ENCODE results near the gene ATP6V1C2. TPM values are rescaled to one million over a fixed set of nuclear protein-coding genes. Genes with fewer than 3 reads are reported as not detected.

ATP6V1C2 gene
- total RNA-seq, 1 experiment from 2014 or later = 2.0 TPM

DNA sequence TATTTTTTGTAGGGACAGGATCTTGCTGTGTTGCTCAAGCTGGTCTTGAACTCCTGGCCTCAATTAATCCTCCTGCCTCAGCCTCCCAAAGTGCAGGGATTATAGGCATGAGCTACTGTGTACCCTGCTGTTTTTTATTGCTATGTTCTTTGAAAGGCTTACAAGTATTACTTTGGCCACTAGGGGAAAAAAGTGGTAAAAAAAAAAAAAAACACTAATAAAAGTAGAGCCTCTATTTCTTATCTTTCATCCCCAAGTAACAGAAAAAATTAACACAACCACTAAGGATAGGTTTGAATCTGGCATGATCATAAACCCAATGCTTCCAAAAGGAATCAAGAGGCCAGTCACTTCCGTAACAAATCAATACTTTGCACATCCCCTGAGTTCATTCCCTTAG, 43.2 kb upstream of the ATP6V1C2 start:
- peaks cover 14% of the 10 kb centered on the region; the same call in 1 of the 2 replicates for H4K20me1 ChIP-seq (ENCODE audit: insufficient read depth)
- intact Hi-C loops (cut with micrococcal nuclease) = no loop called here
- H3K4me2 ChIP-seq (ENCODE audit: low read length) = no peak overlapping the region
- DNase-seq (ENCODE audit: low read depth, low spot score) (no peak), ATAC-seq (0 out of 2 replicates have a peak, but pooled peaks have one; percentile 44)
- H3K9ac ChIP-seq (ENCODE audit: low read length) = no peak overlapping the region
- H3K4me1 ChIP-seq (ENCODE audit: control insufficient read depth in 1 of 2, insufficient read depth in 2 of 2, low read length in 2 of 2) = no peaks in the 10 kb centered on the region
- H3K9me2 ChIP-seq (ENCODE audit: insufficient read depth) = no peaks in the 10 kb centered on the region
- ChIA-PET POLR2A (no interaction called here), CTCF (no interaction called here), RAD21 (ENCODE audit: low non-redundant PET in 1 of 2, low total read pairs in 2 of 2, uncharacterized antibody in 2 of 2, unreplicated experiment in 2 of 2) (no interaction called here)
- H3K4me3 ChIP-seq (replicated peaks in 1 of 2; ENCODE audit: low read depth in 1 of 2, low read length in 2 of 2) = no peak overlapping the region
- H3K79me2 ChIP-seq (ENCODE audit: insufficient read depth, low read length) = peaks cover 85% of the 10 kb centered on the region
- no peak overlapping the region for H3K27ac ChIP-seq (ENCODE audit: low read depth, low read length)
- H3K27me3 ChIP-seq (ENCODE audit: insufficient read depth, low read length) = no peaks in the 10 kb centered on the region
- no TSS peak for BruUV-seq (replicated peaks)
- no peak overlapping the region for H2AFZ ChIP-seq (ENCODE audit: low read depth, low read length, poor library complexity, severe bottlenecking)
- peaks cover 18 to 30% of the 10 kb centered on the region in 2 experiments for H3K36me3 ChIP-seq (ENCODE audit: control insufficient read depth in 1 of 2, insufficient read depth in 2 of 2, low read length in 2 of 2)
- H3K9me3 ChIP-seq (ENCODE audit: control insufficient read depth in 1 of 2, insufficient read depth in 1 of 2, low read depth in 1 of 2, low read length in 2 of 2) = no peaks in the 10 kb centered on the region
- TF ChIP-seq, protein P1, sequence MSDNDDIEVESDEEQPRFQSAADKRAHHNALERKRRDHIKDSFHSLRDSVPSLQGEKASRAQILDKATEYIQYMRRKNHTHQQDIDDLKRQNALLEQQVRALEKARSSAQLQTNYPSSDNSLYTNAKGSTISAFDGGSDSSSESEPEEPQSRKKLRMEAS (IDR thresholded peaks at IDR 0.05) = no peak
- TF ChIP-seq, protein P2, sequence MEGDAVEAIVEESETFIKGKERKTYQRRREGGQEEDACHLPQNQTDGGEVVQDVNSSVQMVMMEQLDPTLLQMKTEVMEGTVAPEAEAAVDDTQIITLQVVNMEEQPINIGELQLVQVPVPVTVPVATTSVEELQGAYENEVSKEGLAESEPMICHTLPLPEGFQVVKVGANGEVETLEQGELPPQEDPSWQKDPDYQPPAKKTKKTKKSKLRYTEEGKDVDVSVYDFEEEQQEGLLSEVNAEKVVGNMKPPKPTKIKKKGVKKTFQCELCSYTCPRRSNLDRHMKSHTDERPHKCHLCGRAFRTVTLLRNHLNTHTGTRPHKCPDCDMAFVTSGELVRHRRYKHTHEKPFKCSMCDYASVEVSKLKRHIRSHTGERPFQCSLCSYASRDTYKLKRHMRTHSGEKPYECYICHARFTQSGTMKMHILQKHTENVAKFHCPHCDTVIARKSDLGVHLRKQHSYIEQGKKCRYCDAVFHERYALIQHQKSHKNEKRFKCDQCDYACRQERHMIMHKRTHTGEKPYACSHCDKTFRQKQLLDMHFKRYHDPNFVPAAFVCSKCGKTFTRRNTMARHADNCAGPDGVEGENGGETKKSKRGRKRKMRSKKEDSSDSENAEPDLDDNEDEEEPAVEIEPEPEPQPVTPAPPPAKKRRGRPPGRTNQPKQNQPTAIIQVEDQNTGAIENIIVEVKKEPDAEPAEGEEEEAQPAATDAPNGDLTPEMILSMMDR (IDR thresholded peaks at IDR 0.05 in 2 of 3, conservative IDR thresholded peaks at IDR 0.05 in 1 of 3; ENCODE audit: borderline replicate concordance in 1 of 3, insufficient read depth in 1 of 3, low read depth in 2 of 3, low read length in 2 of 3) = peak in 2 of 3 experiments; percentile 28 to 56; a peak in 3 of 6 replicates

DNA sequence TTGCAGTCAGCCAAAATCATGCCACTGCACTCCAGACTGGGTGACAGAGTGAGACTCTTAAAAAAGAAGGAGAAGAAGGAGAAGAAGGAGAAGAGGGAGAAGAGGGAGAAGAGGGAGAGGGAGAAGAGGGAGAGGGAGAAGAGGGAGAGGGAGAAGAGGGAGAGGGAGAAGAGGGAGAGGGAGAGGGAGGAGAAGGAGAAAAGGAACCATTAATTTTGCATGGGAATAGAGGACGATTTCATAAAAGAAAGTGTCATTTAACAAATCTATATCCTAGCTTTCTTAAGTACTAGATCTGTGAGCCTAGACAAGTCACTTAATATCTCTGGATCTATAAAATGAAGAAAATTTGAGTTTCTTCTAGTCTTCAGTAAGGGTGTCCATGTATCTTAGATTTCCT, 41.2 kb upstream of the ATP6V1C2 start:
- Histone ChIP-seq H3K27me3 (ENCODE audit: insufficient read depth, low read length) (no peaks in the 10 kb centered on the region), H3K79me2 (ENCODE audit: insufficient read depth, low read length) (peaks cover 84% of the 10 kb centered on the region), H3K4me1 (ENCODE audit: control insufficient read depth in 1 of 2, insufficient read depth in 2 of 2, low read length in 2 of 2) (no peaks in the 10 kb centered on the region), H3K27ac (ENCODE audit: low read depth, low read length) (no peak overlapping the region), H3K9me2 (ENCODE audit: insufficient read depth) (no peaks in the 10 kb centered on the region), H3K36me3 (ENCODE audit: control insufficient read depth in 1 of 2, insufficient read depth in 2 of 2, low read length in 2 of 2) (peaks cover 25 to 35% of the 10 kb centered on the region in 2 experiments), H2AFZ (ENCODE audit: low read depth, low read length, poor library complexity, severe bottlenecking) (no peak overlapping the region), H4K20me1 (ENCODE audit: insufficient read depth) (peaks cover 14% of the 10 kb centered on the region; the same call in 1 of the 2 replicates), H3K4me3 (replicated peaks in 1 of 2; ENCODE audit: low read depth in 1 of 2, low read length in 2 of 2) (no peak overlapping the region), H3K4me2 (ENCODE audit: low read length) (no peak overlapping the region), H3K9me3 (ENCODE audit: control insufficient read depth in 1 of 2, insufficient read depth in 1 of 2, low read depth in 1 of 2, low read length in 2 of 2) (no peaks in the 10 kb centered on the region), H3K9ac (ENCODE audit: low read length) (no peak overlapping the region)
- BruUV-seq (replicated peaks) = no TSS peak
- DNase-seq (ENCODE audit: low read depth, low spot score) (no peak), ATAC-seq (no peak)
- intact Hi-C loops (cut with micrococcal nuclease) = no loop called here
- CTCF ChIA-PET = no interaction called here
- POLR2A ChIA-PET = no interaction called here
- RAD21 ChIA-PET (ENCODE audit: low non-redundant PET in 1 of 2, low total read pairs in 2 of 2, uncharacterized antibody in 2 of 2, unreplicated experiment in 2 of 2) = no interaction called here
- TF ChIP-seq, protein P3, sequence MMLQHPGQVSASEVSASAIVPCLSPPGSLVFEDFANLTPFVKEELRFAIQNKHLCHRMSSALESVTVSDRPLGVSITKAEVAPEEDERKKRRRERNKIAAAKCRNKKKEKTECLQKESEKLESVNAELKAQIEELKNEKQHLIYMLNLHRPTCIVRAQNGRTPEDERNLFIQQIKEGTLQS (IDR thresholded peaks at IDR 0.05) = no peak
- TF ChIP-seq EZH2phosphoT487 (IDR thresholded peaks at IDR 0.05; ENCODE audit: borderline replicate concordance) (no peak), CBX3 (IDR thresholded peaks at IDR 0.05; ENCODE audit: low read depth) (no peak), ELF1 (IDR thresholded peaks at IDR 0.05; ENCODE audit: borderline replicate concordance, low read depth) (no peak), SP1 (IDR thresholded peaks at IDR 0.05; ENCODE audit: low read depth) (no peak), POLR2A (IDR thresholded peaks at IDR 0.05; ENCODE audit: borderline replicate concordance, extremely low read depth, insufficient read depth, insufficient read length) (no peak), RAD21 (IDR thresholded peaks at IDR 0.05; ENCODE audit: low read depth) (no peak), EZH2 (IDR thresholded peaks at IDR 0.05) (no peak), FOSL1 (IDR thresholded peaks at IDR 0.05; ENCODE audit: low read depth) (no peak), CEBPB (IDR thresholded peaks at IDR 0.05; ENCODE audit: low read depth) (no peak), SIN3A (IDR thresholded peaks at IDR 0.05; ENCODE audit: low read depth) (no peak), ZFX (IDR thresholded peaks at IDR 0.05) (no peak)
- TF ChIP-seq, protein P4, sequence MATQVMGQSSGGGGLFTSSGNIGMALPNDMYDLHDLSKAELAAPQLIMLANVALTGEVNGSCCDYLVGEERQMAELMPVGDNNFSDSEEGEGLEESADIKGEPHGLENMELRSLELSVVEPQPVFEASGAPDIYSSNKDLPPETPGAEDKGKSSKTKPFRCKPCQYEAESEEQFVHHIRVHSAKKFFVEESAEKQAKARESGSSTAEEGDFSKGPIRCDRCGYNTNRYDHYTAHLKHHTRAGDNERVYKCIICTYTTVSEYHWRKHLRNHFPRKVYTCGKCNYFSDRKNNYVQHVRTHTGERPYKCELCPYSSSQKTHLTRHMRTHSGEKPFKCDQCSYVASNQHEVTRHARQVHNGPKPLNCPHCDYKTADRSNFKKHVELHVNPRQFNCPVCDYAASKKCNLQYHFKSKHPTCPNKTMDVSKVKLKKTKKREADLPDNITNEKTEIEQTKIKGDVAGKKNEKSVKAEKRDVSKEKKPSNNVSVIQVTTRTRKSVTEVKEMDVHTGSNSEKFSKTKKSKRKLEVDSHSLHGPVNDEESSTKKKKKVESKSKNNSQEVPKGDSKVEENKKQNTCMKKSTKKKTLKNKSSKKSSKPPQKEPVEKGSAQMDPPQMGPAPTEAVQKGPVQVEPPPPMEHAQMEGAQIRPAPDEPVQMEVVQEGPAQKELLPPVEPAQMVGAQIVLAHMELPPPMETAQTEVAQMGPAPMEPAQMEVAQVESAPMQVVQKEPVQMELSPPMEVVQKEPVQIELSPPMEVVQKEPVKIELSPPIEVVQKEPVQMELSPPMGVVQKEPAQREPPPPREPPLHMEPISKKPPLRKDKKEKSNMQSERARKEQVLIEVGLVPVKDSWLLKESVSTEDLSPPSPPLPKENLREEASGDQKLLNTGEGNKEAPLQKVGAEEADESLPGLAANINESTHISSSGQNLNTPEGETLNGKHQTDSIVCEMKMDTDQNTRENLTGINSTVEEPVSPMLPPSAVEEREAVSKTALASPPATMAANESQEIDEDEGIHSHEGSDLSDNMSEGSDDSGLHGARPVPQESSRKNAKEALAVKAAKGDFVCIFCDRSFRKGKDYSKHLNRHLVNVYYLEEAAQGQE (IDR thresholded peaks at IDR 0.05; ENCODE audit: low read depth) = no peak

Measured in HCT116 (cell line).